Fibroblast of skin of left quadriceps (primary cell): Measurements from ENCODE around the gene CSNK2A2.

Experiments used
- DNase-seq, 2 experiments: peaks; one replicate each; pipeline ENCODE4 v3.0.0-alpha.2; 2013; ENCODE audit warnings: low read depth in 2 of 2

Gene CSNK2A2

DNA sequence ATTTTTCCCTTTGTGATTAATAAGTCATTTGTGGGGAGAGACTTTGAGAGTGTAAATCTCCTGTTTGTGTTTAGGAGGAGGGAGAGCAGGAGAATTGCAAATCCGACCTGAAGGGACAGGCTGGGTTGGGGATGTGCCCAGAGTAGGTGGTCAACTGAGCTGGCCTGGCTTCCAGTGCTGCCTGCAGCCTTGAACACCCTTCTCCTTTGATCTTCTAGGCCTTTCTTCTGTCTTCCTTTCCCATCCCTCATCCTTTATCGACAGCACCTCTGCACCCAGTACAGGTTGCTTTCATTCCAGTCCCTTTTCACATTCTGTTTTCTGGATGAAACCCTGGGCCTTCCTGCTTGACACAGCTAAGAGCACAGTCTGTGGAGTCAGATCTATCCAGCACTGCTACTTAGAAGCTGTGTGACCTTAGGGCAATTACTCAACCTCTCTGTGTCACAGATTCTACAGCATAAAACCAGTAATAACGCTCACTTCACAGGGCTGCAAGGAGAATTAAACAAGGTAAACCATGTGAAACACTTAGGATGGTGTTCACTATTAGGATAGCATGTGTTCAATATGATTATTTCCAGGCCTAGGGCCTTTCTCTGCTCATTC, 1.0 kb upstream of the CSNK2A2 start:
- DNase-seq: no peak

DNA sequence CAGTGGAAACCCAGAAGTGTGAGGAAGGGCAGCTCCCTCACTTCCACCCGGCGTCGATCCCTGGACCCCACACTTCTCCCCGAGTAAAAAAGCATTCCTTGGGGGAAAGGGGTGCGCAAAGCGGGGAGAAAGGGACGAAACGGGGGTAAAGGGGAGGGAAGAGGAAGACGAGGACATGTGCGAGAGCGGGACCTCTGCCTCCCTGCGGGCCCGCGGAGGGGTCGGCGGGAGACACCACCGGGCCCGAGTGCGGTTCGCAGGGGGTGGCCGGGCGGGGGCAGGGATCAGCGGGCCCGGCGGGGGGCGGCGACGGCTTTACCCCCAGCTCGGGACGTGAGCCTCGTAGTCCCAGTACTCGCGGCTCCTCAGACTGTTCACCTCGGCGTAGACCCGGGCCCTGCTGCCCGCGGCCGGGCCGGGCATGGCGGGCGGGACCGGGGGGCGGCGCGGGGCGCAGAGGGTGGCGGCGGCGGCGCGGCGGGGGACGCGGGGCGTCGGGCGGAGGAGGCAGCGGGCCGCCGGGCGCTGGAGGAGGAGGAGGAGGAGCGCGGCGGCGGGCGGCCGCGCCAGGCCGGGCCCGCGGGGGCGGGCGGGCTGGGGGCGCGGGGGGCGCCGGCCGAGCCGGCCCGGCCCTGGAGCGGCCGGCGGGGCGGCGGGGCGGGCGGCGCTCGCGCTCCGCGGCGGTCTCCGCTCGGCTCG, 443 bp downstream of the CSNK2A2 start:
- no peak for DNase-seq

DNA sequence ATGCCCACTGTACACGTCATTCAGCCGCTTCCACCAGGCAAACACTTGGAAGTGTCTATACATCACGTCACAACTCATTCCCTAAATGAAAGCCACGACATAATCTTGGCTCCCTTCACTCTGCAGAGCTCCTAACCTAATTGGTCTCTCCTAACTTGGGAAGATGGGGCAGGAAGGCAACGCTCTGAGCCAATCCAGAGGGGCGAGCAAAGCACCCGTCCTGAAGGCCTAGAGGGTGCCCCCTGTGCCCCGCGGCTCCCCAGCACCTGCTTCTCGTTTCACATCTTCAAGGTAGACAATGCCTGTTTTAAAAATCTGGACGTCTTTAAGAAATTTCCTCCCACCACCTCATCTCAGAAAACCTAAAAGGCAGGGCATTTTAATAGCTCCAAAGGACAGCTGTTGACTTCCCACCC, 1.0 kb downstream of the CSNK2A2 start:
- DNase-seq: no peak

DNA sequence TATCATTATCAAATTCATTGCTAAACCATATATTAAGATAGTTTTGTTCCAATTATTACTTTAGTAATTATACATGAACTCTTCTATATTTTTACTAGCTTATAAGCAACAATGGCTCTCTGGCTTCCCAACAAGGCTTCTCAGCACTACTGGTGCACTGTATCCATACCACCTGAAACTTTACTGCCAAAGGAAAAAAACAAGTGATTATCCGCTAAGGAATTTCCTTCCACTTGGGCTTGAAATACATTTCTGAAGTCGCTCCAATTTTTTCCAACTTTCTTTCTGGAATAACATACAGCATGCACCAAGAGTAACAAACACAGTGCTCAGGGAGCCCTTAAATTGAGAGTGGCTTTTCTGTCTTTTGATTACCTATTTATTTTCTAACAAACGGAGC, 2.1 kb downstream of the CSNK2A2 start:
- DNase-seq: no peak

DNA sequence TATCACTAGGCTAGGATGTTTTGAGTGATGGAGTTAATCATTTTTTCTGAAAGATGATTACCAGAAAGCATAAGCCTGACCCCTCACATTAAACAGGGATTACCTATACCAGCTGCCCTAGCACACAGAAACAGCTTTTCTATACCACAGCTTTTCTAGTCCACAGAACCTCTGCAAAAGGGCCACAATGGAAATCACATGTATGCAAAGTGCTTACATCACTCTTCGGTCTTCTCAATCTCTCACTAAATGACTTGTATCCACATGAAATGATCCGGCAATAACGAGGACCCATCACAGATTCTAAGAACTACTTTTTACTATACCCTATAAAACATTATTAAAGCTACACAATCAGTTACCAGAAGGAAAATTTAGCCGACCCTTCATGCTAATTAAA, 2.6 kb downstream of the CSNK2A2 start:
- DNase-seq: no peak

DNA sequence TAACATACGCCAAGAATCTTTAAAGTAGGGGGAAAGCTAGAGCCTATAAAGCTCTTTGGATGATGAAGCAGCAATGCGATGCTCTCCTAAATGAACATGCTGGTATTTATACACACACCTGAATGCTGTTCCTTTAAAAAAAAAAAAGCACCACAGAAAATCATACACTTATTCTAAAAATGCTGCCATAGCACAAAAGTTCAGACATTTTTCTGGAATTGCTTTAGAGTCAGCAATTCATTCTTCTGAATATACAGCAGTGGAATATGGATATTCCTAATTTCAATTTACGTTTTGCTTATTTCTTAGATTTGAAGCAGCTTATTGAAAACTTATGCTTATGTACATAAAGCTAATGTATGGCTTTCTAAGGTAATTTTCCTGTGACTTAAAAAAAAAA, 3.1 kb downstream of the CSNK2A2 start:
- no peak for DNase-seq

DNA sequence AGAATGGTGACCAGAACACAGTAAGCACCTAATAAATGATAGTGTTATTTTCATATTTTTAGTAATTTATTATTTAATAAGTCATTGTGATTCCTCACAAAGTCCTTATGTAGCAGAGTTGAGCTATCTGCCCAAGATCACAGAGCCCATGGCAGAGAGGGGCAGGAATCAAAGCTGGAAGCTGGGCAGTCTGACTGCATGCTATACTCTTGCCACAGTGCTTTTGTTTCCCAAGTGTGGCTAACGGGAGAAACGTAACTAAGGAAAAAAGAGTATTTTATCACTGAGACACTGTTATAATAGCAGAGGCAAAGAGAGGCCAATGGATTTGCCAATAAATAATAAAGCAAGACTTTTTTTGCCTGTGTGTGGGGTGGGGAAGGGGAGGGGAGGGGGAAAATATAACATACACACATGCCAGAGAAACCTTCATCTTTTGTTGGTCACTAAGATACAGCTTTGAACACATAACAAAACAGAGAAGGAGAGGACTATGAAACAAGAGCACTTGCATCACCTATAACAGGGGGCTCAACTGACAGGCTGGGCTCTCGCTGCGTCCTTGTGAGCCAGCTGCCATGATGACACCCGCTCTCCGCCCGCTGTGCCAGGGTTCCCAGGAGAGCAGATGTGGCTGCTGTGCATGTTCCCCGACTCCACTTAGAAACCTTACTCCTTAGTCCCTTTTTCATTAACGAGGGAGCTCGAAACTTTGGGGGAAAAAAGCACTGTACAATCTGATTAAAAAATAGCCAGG, 10.1 kb downstream of the CSNK2A2 start:
- no peak for DNase-seq

DNA sequence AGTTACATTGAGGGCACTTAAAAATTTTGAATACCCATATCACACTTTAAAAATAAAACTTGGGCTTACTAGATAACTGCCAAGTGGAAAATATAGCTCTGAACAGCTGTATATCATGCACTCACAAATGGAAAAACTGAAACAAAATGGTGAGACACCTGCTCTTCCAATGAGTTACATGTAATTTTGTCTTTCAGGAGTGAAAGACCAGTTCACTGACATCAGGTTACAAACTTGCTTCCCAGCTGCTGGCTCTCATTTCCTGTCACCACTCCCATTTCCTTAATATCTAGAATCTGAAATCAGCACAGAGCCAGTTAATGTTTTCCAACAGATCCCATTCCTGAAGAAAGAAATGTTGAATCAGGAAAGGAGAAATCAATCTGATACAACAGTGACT, 10.8 kb downstream of the CSNK2A2 start:
- DNase-seq: no peak

DNA sequence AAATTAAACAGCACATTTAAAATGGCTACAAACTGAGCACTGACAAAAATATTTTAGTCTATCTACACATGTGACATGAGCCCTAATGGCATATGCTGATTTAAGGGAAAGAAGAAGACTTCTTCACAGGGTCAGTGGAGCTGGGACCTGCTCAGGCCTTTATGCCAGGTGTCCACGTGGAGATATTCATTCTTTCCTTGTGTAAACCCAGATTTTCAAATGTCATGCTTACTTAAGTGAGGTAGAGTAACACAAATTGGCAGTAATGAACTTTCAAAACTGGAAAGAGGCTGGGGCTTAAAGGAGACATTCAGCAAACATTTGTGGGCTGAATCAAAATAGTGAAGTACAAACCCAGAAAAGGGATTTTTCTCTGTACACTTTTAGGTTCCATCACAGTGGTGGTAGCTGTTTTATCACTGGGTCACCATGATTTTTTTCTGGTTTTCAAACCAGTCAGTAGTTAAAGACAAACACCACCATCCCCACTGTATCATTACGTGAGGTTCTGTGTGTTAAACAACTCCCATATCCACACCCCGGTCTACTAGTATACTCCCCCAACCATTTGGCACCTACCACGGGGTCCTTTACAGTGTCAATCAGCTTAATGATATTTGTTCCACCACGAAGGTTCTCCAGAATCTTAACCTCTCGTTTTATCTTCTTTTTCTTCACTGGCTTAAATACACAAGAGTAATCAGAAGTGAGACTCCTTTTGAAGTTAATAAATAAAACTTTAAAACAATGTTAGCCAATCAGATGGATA, 11.5 kb downstream of the CSNK2A2 start:
- DNase-seq: no peak

DNA sequence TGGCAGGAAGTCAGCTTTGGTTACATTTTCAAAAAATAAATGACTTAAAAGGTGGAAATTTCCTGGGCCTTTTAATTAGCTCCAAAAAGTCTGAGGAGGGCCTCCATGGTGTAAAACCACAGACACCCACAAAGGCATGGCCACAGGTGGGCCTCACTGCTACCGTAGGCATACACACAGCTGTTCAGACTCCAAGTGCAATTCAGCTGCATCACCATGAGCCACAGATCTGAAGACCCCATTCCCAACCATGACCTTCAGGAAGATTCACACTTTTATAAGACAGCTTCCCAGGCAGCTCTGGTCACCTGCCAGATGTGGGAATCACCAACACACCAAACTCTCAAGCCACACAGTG, 20.6 kb downstream of the CSNK2A2 start:
- no peak for DNase-seq

DNA sequence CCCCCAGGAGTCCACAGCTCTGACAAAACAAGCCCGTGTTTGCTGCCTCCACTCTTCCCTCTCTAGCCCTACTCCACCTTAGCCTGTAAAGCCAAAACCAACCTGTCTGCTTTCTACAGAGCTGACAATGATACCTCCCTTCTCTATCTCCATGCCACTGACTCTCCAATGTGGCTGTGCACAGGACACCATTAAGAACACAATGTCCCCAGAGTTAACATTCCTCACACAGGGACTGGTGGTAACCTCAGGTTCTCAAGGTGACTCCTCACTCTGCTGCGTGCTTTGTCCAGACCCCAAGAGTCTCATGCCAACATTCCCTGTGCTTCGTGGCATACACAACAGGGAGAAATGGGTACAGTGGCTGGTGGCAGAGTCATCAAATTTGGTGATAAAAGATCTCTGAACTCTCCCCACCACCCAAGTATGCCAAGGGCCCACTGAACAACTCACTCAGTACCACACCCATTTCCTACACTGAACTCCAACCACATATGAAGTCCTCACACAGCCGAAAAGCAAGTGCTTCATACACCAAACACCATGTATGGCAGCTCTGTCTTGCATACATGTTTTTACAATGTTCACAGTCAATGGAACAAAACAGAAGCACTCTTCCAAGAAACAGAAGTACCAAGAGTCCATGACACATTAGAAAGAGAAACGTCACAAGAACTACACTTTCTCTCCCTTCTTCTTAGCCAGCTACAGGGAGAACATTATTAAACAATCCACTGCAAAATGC, 21.1 kb downstream of the CSNK2A2 start:
- DNase-seq: no peak

DNA sequence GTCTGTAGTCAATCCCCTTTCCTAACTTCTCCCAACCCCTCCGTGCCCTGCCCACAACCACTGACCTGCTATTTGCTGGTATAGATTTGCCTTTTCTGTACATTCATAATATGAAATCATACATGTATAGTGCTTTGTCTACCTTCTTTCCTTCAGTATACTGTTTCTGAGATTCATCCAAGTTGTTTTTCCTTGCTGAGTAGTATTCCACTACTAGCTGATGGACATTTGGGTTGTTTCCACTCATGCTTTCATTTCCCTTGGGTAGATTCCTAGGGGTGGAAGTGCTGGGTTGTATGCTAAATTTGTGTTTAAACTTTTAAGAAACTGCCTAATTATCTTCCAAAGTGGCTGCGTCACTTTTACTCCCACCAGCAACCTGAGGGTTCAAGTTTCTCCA, 27.7 kb downstream of the CSNK2A2 start:
- no peak for DNase-seq

DNA sequence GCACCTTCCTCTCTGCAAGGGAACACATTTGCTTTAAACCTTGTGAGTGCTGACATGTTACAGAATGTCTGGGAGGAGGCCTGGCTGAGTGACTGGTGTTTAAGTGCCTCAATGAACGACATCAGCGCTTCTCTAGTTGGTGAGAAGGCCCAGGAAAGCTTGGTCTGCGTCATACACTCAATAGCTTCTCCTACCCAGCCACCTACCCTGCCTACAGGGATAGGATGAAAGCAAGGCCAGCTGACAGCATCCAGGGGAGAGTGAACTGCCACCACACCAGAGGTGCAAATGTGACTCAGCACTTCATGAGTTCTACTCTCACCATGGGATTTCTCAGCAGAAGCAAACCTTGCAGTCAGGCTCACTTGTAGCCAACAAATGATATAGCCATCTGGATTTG, 37.1 kb downstream of the CSNK2A2 start:
- no peak for DNase-seq

DNA sequence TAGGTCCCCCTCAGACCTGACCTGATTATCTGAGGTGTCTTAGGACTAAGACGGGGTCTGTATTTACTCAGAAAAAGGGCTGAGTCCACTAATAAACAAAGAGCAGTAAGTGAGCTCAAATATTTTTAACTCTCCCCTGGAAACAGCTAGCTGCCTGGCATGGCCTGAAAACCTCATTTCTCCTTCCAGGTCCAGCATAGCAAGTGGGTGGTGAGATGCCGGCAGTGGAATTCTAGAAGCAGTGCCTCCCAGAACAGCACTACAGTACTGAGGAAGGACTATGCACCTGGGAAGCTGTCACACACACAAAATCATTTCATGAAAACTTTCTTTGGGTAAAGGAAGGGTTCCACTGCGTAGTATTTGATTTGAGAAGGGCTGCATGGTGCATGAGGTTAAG, 39.2 kb downstream of the CSNK2A2 start:
- DNase-seq: no peak

DNA sequence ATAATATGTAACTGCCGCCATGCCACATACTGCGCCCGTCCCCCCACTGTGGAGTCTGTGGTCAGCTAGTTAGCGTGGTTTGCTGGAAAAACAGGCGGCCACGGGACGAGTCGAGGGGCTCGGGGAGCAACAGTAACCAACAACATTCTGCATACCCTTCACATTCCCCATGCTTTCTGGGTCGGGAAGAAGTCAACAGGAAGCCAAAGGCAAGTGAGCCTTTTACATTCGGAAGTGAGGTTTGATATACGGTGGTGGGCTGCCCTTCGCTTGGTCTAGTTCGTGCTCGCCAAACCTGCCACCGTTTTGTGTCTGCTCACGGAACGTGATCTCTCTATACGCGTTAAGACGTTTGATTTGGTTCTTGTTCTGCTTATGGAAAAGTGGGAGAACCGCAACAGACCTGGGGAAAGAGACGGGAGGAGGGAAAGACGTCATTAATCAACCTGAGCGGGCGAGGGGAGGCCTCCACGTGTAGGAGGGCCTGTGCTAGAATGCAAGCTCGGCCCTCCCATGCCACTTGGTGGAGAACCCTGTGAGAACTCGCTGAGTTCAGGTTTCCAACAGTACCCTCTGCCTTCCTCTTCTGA, 39.9 kb downstream of the CSNK2A2 start:
- DNase-seq: no peak

DNA sequence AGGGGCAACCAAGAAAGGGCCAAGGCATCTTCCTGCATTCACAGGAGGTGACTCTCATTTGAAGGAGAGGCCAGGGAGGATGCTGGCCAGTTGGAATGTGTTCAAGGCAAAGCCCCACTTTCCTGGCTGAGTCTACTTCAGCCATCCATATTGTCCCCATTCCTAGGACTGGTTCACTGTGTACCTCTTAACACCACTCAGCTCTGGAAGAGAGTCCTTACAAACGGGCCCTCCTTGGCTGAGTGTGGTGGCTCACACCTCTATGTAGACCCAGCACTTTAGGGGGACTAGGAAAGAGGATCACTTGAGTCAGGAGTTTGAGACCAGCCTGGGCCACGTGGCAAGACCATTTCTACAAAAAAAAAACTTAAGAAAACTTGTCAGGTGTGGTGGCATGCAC, 40.7 kb downstream of the CSNK2A2 start:
- no peak for DNase-seq

DNA sequence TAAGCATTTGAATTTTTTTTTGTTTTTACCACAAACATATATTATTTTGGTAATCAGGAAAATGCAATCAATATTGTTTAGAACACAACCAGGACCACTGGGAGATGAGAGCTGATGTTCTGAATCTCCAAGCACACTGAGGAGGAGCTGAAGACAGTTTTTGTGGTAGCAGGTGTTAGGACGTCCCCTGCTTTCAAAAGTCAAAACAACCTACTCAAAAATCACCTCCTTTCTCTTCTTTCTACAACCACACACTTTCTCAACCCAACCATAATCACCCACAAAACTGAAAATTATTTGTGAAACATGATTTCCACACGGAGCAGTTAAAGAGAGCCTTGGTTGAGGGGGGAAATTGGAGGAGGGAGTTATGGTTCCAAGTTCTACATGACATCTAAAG, 42.1 kb downstream of the CSNK2A2 start:
- no peak for DNase-seq

DNA sequence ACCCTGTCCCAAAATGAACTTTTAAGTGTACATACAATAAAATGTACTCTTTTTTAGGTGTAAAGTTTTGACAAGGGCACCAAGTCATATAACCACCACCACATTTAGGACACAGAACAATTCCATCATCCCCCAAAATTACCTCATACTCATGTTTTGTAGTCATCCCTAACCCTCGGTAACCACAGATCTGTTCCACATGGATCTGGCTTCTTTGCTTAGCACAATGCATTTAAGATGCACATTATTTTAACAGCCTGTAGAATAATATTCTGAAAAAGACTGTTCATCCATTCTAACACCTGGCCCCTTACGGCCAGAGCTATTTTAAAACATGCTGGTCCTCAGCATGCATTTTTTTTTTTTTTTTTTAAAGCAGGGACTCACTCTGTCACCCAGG, 43.6 kb downstream of the CSNK2A2 start:
- DNase-seq: peak in 1 of 2 experiments; percentile 3

DNA sequence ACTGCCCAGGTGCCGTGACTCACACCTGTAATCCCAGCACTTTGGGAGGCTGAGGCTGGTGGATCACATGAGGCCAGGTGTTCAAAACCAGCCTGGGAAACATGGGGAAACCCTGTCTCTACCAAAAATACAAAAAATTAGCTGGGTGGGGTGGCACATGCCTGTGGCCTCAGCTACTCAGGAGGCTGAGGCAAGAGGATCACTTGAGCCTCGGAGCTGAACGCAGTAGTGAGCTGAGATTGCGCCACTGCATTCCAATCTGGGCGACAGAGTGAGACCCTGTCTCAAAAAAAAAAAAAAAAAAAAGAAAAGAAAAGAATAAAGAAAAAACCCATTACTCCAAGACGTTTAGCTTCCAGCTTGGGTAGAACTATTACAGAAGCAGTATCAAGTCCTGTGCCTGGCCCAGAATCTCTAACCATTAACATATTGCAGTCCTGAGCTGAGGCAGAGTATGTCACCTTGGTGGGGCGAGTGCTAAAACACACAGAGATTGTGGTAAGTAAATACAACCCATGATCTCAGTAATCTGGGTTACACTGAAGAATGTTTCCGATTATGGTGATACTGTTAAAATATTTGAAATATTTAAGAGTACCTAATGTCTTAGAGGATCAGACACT, 45.5 kb downstream of the CSNK2A2 start:
- peak in 1 of 2 experiments; percentile 1 for DNase-seq

DNA sequence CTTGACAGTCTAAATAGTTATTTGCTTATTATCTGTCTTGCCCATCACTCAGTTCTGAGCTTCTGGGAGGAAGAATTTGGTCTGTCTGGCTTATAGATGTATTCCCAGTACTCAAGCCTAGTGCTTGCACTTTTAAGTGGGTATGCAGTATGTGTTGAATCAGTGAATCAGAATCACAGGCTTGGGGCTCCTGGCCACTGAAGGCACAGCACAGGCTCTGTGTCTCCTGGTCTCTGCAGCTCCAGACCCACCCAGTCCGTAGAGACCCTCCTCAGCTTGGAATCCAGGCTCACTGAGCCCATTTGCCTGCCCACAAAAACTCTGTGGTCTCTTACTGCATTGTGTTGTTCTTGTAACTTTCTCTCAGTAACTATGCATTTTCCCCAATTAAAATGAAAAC, 49.4 kb downstream of the CSNK2A2 start:
- DNase-seq: no peak

DNA sequence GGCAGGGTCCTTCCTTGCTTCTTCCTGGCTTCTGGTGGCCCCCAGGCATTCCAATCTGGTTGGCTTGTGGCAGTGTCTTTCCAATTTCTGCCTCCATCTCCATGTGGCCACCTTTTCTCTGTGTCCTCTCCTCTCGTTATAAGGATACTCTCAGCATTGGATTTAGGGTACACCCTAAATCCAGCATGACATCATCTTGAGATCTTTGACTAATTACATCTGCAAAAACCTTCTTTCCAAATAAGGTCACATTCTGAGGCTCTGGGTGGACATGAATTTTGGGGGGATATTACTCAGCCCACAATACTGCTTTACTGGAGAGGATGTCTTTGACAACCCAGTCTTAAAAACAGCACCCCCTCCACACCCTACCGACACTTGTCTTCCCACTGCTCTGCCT, 49.8 kb downstream of the CSNK2A2 start:
- no peak for DNase-seq
